OCI-LY3 (cell line): ENCODE data around the gene TMEM178B.

ENCODE experiments used
- CTCF ChIP-seq: fragments of 200-600, 300-600 bp; sonication (generic); IDR thresholded peaks from 2 replicates; pipeline ENCODE4 v1.5.1; 2014; ENCODE audit warnings: antibody characterized with exemption, low read length, low read depth
- EZH2phosphoT487 ChIP-seq: fragments of 200-600 bp; shearing (Covaris generic); IDR thresholded peaks from 2 replicates; pipeline ENCODE4 v1.6.1; 2018; ENCODE audit warnings: antibody characterized with exemption, mixed run types, low read depth

- no peak for TF ChIP-seq CTCF
- no peak for TF ChIP-seq EZH2phosphoT487
These were observed 323.6 kb downstream of the TMEM178B start for GRCh38 chr7:141397236-141398163.
